IMR-90 (cell line): ENCODE data around the gene RARS2. TPM values are rescaled to one million over a fixed set of nuclear protein-coding genes. Genes with fewer than 3 reads are reported as not detected.

Experiments used
- ATAC-seq: fragments of 200-7000 bp; cut with Tn5 transposase; 2 replicates; pipeline ENCODE4 v1.9.1; 2020; ENCODE audit warnings: low read depth, mild to moderate bottlenecking, moderate library complexity
- BruUV-seq: library from RNA; stranded (reverse); fragments of 400-500 nt; replicated peaks from 2 replicates; lab custom pipeline; 2021; lab: Mats Ljungman, UMichigan
- CTCF ChIA-PET: fragments of 300-600 bp; formaldehyde crosslinking; extraction: SDS; loops from one replicate; lab custom pipeline; 2021; ENCODE audit warnings: antibody characterized with exemption; lab: Yijun Ruan, JAX
- POLR2A ChIA-PET: fragments of 300-600 bp; sonication (Branson Sonifier 250); formaldehyde crosslinking; loops from one replicate; lab custom pipeline; 2022; ENCODE audit warnings: antibody characterized with exemption; ENCODE audit not compliant: unreplicated experiment; lab: Charles Lee
- DNase-seq: peaks from one replicate; pipeline ENCODE4 v3.0.0; 2013
- H2AFZ ChIP-seq: replicated peaks from 2 replicates; pipeline ENCODE3; 2013; ENCODE audit warnings: low read length, mild to moderate bottlenecking; ENCODE audit not compliant: poor library complexity
- H2AK5ac ChIP-seq: 2 replicates; pipeline ENCODE4 v1.6.1; 2013; ENCODE audit warnings: low read depth, low read length, inconsistent platforms
- H2AK9ac ChIP-seq: replicated peaks from 2 replicates; pipeline ENCODE3; 2013; ENCODE audit warnings: mild to moderate bottlenecking, low read depth, low read length, moderate library complexity; ENCODE audit not compliant: poor library complexity
- H2BK120ac ChIP-seq: 2 replicates; pipeline ENCODE4 v1.6.1; 2013; ENCODE audit warnings: low read depth, low read length, inconsistent platforms
- H2BK15ac ChIP-seq: 3 replicates; pipeline ENCODE4 v1.6.1; 2013; ENCODE audit warnings: low read depth, low read length, inconsistent platforms
- H2BK20ac ChIP-seq: 2 replicates; pipeline ENCODE4 v1.6.1; 2013; ENCODE audit warnings: low read depth, mild to moderate bottlenecking, inconsistent platforms, low read length, moderate library complexity
- H2BK5ac ChIP-seq: 2 replicates; pipeline ENCODE4 v1.6.1; 2013; ENCODE audit warnings: mild to moderate bottlenecking, low read depth, low read length, inconsistent platforms; ENCODE audit not compliant: poor library complexity, severe bottlenecking
- H3K14ac ChIP-seq: replicated peaks from 2 replicates; pipeline ENCODE4 v1.6.1; 2013; ENCODE audit warnings: low read depth, low read length, inconsistent platforms
- H3K18ac ChIP-seq: 2 replicates; pipeline ENCODE4 v1.6.1; 2013; ENCODE audit warnings: low read depth, low read length, control low read depth
- H3K23ac ChIP-seq: 2 replicates; pipeline ENCODE4 v1.6.1; 2013; ENCODE audit warnings: low read depth, low read length, inconsistent platforms
- H3K27ac ChIP-seq: 2 replicates; pipeline ENCODE4 v1.5.1; 2013; ENCODE audit warnings: mild to moderate bottlenecking, control low read depth, low read length; ENCODE audit not compliant: insufficient read depth
- H3K27me3 ChIP-seq: 2 replicates; pipeline ENCODE4 v1.6.1; 2013; ENCODE audit warnings: low read length; ENCODE audit not compliant: control insufficient read depth, insufficient read depth
- H3K36me3 ChIP-seq: 2 replicates; pipeline ENCODE4 v1.6.1; 2013; ENCODE audit warnings: low read length, mixed read lengths; ENCODE audit not compliant: control insufficient read depth, insufficient read depth
- H3K4ac ChIP-seq: 2 replicates; pipeline ENCODE4 v1.6.1; 2013; ENCODE audit warnings: low read depth, low read length, inconsistent platforms
- H3K4me1 ChIP-seq: 2 replicates; pipeline ENCODE4 v1.6.1; 2013; ENCODE audit warnings: low read length, mixed read lengths; ENCODE audit not compliant: control insufficient read depth, insufficient read depth
- H3K4me2 ChIP-seq: 2 replicates; pipeline ENCODE4 v1.6.1; 2013; ENCODE audit warnings: low read depth, mild to moderate bottlenecking, control low read depth, low read length, moderate library complexity
- H3K4me3 ChIP-seq: 2 replicates; pipeline ENCODE4 v1.5.1; 2013; ENCODE audit warnings: low read depth, mild to moderate bottlenecking, control low read depth, low read length, moderate library complexity; ENCODE audit not compliant: insufficient read depth
- H3K56ac ChIP-seq: 2 replicates; pipeline ENCODE4 v1.6.1; 2013; ENCODE audit warnings: low read length, inconsistent platforms; ENCODE audit not compliant: insufficient read depth; ENCODE audit errors: extremely low read depth
- H3K79me1 ChIP-seq, 2 experiments: 2 replicates each; pipeline ENCODE4 v1.6.1; 2013; ENCODE audit warnings: low read length in 2 of 2, inconsistent platforms in 1 of 2, low read depth in 1 of 2
- H3K9ac ChIP-seq: 2 replicates; pipeline ENCODE4 v1.6.1; 2013; ENCODE audit warnings: low read depth, low read length, control low read depth
- H3K9me1 ChIP-seq: 2 replicates; pipeline ENCODE4 v1.6.1; 2013; ENCODE audit warnings: low read length, inconsistent platforms; ENCODE audit not compliant: insufficient read depth
- H3K9me3 ChIP-seq: 2 replicates; pipeline ENCODE4 v1.6.1; 2013; ENCODE audit warnings: low read length; ENCODE audit not compliant: control insufficient read depth, insufficient read depth
- H4K20me1 ChIP-seq: 2 replicates; pipeline ENCODE4 v1.6.1; 2013; ENCODE audit warnings: low read length, inconsistent platforms; ENCODE audit not compliant: insufficient read depth
- H4K5ac ChIP-seq: 2 replicates; pipeline ENCODE4 v1.6.1; 2013; ENCODE audit warnings: mild to moderate bottlenecking, low read depth, low read length, control low read depth
- H4K8ac ChIP-seq, 2 experiments: 2 replicates each; pipeline ENCODE4 v1.6.1; 2013; ENCODE audit warnings: low read depth in 2 of 2, low read length in 2 of 2, control low read depth in 1 of 2, inconsistent platforms in 1 of 2
- H4K91ac ChIP-seq: 2 replicates; pipeline ENCODE4 v1.6.1; 2013; ENCODE audit warnings: low read depth, low read length, inconsistent platforms; ENCODE audit not compliant: insufficient read depth
- CEBPB ChIP-seq: IDR thresholded peaks from 2 replicates; pipeline ENCODE4 v1.6.1; 2012; ENCODE audit warnings: low read depth, low read length, improper control_type of control experiment
- CTCF ChIP-seq: conservative IDR thresholded peaks from 2 replicates; pipeline ENCODE4 v1.5.1; 2012; ENCODE audit warnings: mild to moderate bottlenecking, low read depth, low read length, improper control_type of control experiment
- MAFK ChIP-seq: IDR thresholded peaks from 2 replicates; pipeline ENCODE4 v1.6.1; 2012; ENCODE audit warnings: low read depth, low read length, improper control_type of control experiment
- MXI1 ChIP-seq: IDR thresholded peaks from 2 replicates; pipeline ENCODE4 v1.6.1; 2012; ENCODE audit warnings: low read depth, mild to moderate bottlenecking, low read length, moderate library complexity, borderline replicate concordance
- RAD21 ChIP-seq: IDR thresholded peaks from 2 replicates; pipeline ENCODE4 v1.6.1; 2012; ENCODE audit warnings: low read length, improper control_type of control experiment
- WGBS, 2 experiments: methylation state at CpG; one replicate each; pipeline versions ENCODE4 v1.1.5 to v1.1.7; 2013; ENCODE audit warnings: missing lambda C conversion rate in 2 of 2; ENCODE audit not compliant: insufficient read length in 1 of 2; ENCODE audit errors: extremely low coverage in 2 of 2; 5-methylcytosine and 5-hydroxymethylcytosine counted together
- dilution Hi-C: fragments of 300-500 bp; cut with HindIII; formaldehyde crosslinking; loops from one replicate; pipeline ENCODE4 v1.14.3; 2018; ENCODE audit warnings: low sequenced_read_pairs; ENCODE audit not compliant: unreplicated experiment
- in situ Hi-C: fragments of 300-500 bp; cut with MboI; formaldehyde crosslinking; loops from 3 replicates; pipeline ENCODE4 v1.14.3; 2019; ENCODE audit warnings: low sequenced_read_pairs, inconsistent platforms, mixed read lengths
- intact Hi-C: fragments of 100-400 bp; cut with micrococcal nuclease; formaldehyde crosslinking; loops from 2 replicates; pipeline ENCODE4 v1.10.0; 2022
- polyA plus RNA-seq, 3 experiments: library from polyadenylated mRNA; depleted of rRNA; stranded (reverse); fragments of >200 nt; gene quantifications; 2 replicates each; pipeline ENCODE4 v1.2.3, GENCODE V29; 2012; ENCODE audit warnings: low replicate concordance in 1 of 3
- total RNA-seq: library from RNA; depleted of rRNA; stranded (reverse); fragments of >200 nt; gene quantifications from 2 replicates; pipeline ENCODE4 v1.2.3, GENCODE V29; 2012
- TF ChIP-seq, protein P1 (sequence below): fragments of 150-350 bp; IDR thresholded peaks from 2 replicates; pipeline ENCODE4 v1.6.1; 2017; ENCODE audit warnings: mild to moderate bottlenecking, antibody characterized with exemption, low read length, low read depth

RARS2 gene
- total and polyA plus RNA-seq, 2 of the 4 experiments (the other 2 are of a cell fraction), result 19.9 to 33.0 TPM

DNA sequence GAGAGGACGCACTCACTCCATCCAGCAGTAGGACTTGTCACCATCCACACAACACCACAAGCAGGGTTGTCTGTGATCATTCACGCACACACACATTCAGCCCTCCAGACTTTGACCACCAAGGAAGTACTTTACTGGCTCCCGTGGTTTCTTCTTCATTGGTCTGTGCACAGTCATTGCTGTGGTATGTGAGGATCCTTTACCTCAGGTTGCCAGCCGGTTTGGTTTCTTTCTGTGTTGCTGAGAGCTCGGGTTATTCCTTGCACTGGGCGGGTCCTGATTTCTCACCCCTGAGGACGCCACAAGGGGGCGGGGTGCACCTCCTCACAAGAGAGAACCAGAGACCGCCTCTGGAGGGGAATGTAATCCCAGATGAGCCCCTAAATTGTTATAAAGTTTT, 105.9 kb downstream of the RARS2 start:
- no peak overlapping the region for H4K91ac ChIP-seq
- H3K36me3 ChIP-seq, result peaks cover 12% of the 10 kb centered on the region
- H2AK9ac ChIP-seq, result no peak overlapping the region
- H3K27ac ChIP-seq, result no peak overlapping the region
- no peak overlapping the region for H3K4me2 ChIP-seq
- H2AFZ ChIP-seq, result peak overlapping the region; percentile 21
- no peak overlapping the region for H2BK120ac ChIP-seq
- H3K9me3 ChIP-seq, result peaks cover 7% of the 10 kb centered on the region; the same call in 1 of the 2 replicates
- BruUV-seq, result no TSS peak
- in situ Hi-C loops (no loop called here), dilution Hi-C loops (no loop called here), intact Hi-C loops (no loop called here)
- no peak for TF ChIP-seq MXI1
- no peak for TF ChIP-seq MAFK
- TF ChIP-seq CTCF, result no peak
- TF ChIP-seq RAD21, result no peak
- TF ChIP-seq, protein P1, sequence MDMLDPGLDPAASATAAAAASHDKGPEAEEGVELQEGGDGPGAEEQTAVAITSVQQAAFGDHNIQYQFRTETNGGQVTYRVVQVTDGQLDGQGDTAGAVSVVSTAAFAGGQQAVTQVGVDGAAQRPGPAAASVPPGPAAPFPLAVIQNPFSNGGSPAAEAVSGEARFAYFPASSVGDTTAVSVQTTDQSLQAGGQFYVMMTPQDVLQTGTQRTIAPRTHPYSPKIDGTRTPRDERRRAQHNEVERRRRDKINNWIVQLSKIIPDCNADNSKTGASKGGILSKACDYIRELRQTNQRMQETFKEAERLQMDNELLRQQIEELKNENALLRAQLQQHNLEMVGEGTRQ, result no peak
- TF ChIP-seq CEBPB, result no peak
- H3K4me3 ChIP-seq, result no peak overlapping the region
- no peak overlapping the region for H3K4ac ChIP-seq
- H2AK5ac ChIP-seq, result no peak overlapping the region
- H3K18ac ChIP-seq, result no peak overlapping the region
- no peak overlapping the region for H4K5ac ChIP-seq
- CTCF ChIA-PET, result no interaction called here
- H3K14ac ChIP-seq, result no peak overlapping the region
- no peak overlapping the region for H2BK20ac ChIP-seq
- ATAC-seq, result 0 out of 2 replicates have a peak, but pooled peaks have one; percentile 14
- POLR2A ChIA-PET, result no interaction called here
- H3K9ac ChIP-seq, result no peak overlapping the region
- no peak overlapping the region for H4K8ac ChIP-seq
- H4K20me1 ChIP-seq, result no peaks in the 10 kb centered on the region
- H2BK15ac ChIP-seq, result no peak overlapping the region
- H3K56ac ChIP-seq, result no peak overlapping the region
- H3K79me1 ChIP-seq, result peaks cover 6 to 13% of the 10 kb centered on the region in 2 experiments; a peak in 2 of 4 replicates
- no CpG with 5 or more reads among the region's 9 CpGs for whole genome bisulfite sequencing, 2 experiments
- peak; percentile 43 for DNase-seq
- H3K4me1 ChIP-seq, result no peaks in the 10 kb centered on the region; the same call in 1 of the 2 replicates
- H3K9me1 ChIP-seq, result no peaks in the 10 kb centered on the region
- H2BK5ac ChIP-seq, result no peak overlapping the region
- H3K27me3 ChIP-seq, result no peaks in the 10 kb centered on the region
- no peak overlapping the region for H3K23ac ChIP-seq
